PC-9 (cell line): ENCODE measurements around the gene IMMP2L.

ENCODE experiments used
- CTCF ChIP-seq: fragments of 200-600 bp; sonication (generic); conservative IDR thresholded peaks from 2 replicates; pipeline ENCODE4 v1.6.1; 2017; ENCODE audit warnings: mixed run types, antibody characterized with exemption, mild to moderate bottlenecking, moderate library complexity
- EZH2 ChIP-seq: fragments of 200-600 bp; sonication (generic); IDR thresholded peaks from 2 replicates; pipeline ENCODE4 v1.8.0; 2017; ENCODE audit warnings: antibody characterized with exemption, low read depth

- TF ChIP-seq CTCF, result no peak
- no peak for TF ChIP-seq EZH2
Measured at GRCh38 chr7:111067682-111068081, 494.6 kb downstream of the IMMP2L start.
